GM12878 (cell line): ENCODE data around the gene DSTYK. TPM values are rescaled to one million over a fixed set of nuclear protein-coding genes. Genes with fewer than 3 reads are reported as not detected.
A peak's percentile ranks its signal among the peaks of the same experiment; 100 is the strongest.

Experiments
- ATAC-seq: fragments of 200-7000 bp; cut with Tn5 transposase; 3 replicates; pipeline ENCODE4 v1.9.1; 2020; ENCODE audit warnings: mild to moderate bottlenecking, moderate library complexity
- BruUV-seq: library from RNA; stranded (reverse); fragments of 400-500 nt; replicated peaks from 2 replicates; lab custom pipeline; 2021; lab: Mats Ljungman, UMichigan
- CTCF ChIA-PET: fragments of 300-600 bp; sonication (Branson Sonifier 250); formaldehyde crosslinking; extraction: SDS; loops from one replicate; lab custom pipeline; 2021; ENCODE audit warnings: inconsistent platforms; lab: Yijun Ruan, JAX
- POLR2A ChIA-PET: fragments of 350-600 bp; formaldehyde crosslinking; extraction: SDS; loops from one replicate; lab custom pipeline; 2021; ENCODE audit warnings: inconsistent platforms; lab: Charles Lee
- RAD21 ChIA-PET: fragments of 300-600 bp; sonication (Branson Sonifier 250); formaldehyde crosslinking; loops from one replicate; lab custom pipeline; 2023; ENCODE audit warnings: antibody characterized with exemption; ENCODE audit not compliant: unreplicated experiment; lab: Charles Lee
- SMC1A ChIA-PET: fragments of 300-600 bp; sonication (Branson Sonifier 250); formaldehyde crosslinking; loops from one replicate; lab custom pipeline; 2023; ENCODE audit not compliant: unreplicated experiment, uncharacterized antibody; lab: Charles Lee
- DNase-seq: peaks from one replicate; pipeline ENCODE4 v3.0.0-alpha.2; 2011; ENCODE audit warnings: low read depth, low spot score
- FAIRE-seq: peaks from 3 replicates; lab custom pipeline; 2011; peaks lifted over from hg19 to GRCh38; lab: Jason Lieb, UNC
- H2AFZ ChIP-seq: 2 replicates; pipeline ENCODE4 v1.6.0; 2011; ENCODE audit warnings: low read depth, low read length, control low read depth; ENCODE audit not compliant: control insufficient read depth
- H3K27ac ChIP-seq: 2 replicates; pipeline ENCODE4 v1.5.1; 2011; ENCODE audit warnings: control low read depth; ENCODE audit not compliant: control insufficient read depth, insufficient read depth
- H3K27me3 ChIP-seq, 2 experiments: replicated peaks in 1 of 2; 2 replicates each; pipeline versions ENCODE4 v1.6.0 to v1.6.1; 2011; ENCODE audit warnings: low read length in 1 of 2; ENCODE audit not compliant: control insufficient read depth in 2 of 2, insufficient read depth in 2 of 2
- H3K36me3 ChIP-seq, 2 experiments: 2 replicates each; pipeline ENCODE4 v1.5.1; 2011; ENCODE audit warnings: low read length in 1 of 2; ENCODE audit not compliant: control insufficient read depth in 2 of 2, insufficient read depth in 2 of 2
- H3K4me1 ChIP-seq: 2 replicates; pipeline ENCODE4 v1.6.1; 2011; ENCODE audit warnings: mild to moderate bottlenecking, low read length, moderate library complexity, mixed read lengths; ENCODE audit not compliant: control insufficient read depth, insufficient read depth
- H3K4me2 ChIP-seq: 2 replicates; pipeline ENCODE4 v1.6.0; 2011; ENCODE audit warnings: control low read depth; ENCODE audit not compliant: control insufficient read depth, insufficient read depth
- H3K4me3 ChIP-seq: fragments of 200-600 bp; sonication (generic); 2 replicates; pipeline ENCODE4 v1.5.1; 2016
- H3K79me2 ChIP-seq: 2 replicates; pipeline ENCODE4 v1.6.0; 2011; ENCODE audit warnings: low read length; ENCODE audit not compliant: control insufficient read depth, insufficient read depth
- H3K9ac ChIP-seq: 2 replicates; pipeline ENCODE4 v1.8.0; 2011; ENCODE audit warnings: low read length, control low read depth, mixed read lengths; ENCODE audit not compliant: control insufficient read depth, insufficient read depth
- H3K9me3 ChIP-seq: replicated peaks from 3 replicates; pipeline ENCODE4 v1.5.1; 2011; ENCODE audit warnings: mild to moderate bottlenecking, low read length; ENCODE audit not compliant: control insufficient read depth, insufficient read depth
- H4K20me1 ChIP-seq: 2 replicates; pipeline ENCODE4 v1.6.0; 2011; ENCODE audit not compliant: control insufficient read depth, insufficient read depth
- FOXK2 ChIP-seq: fragments of 450-650 bp; IDR thresholded peaks from 2 replicates; pipeline ENCODE4 v1.6.1; 2017; ENCODE audit warnings: mild to moderate bottlenecking, moderate library complexity
- RB1 ChIP-seq: fragments of 450-650 bp; formaldehyde crosslinking; IDR thresholded peaks from 2 replicates; pipeline ENCODE4 v1.6.1; 2017; ENCODE audit warnings: mild to moderate bottlenecking, borderline replicate concordance
- RBBP5 ChIP-seq: fragments of 200-600 bp; sonication (generic); conservative IDR thresholded peaks from 2 replicates; pipeline ENCODE4 v1.6.1; 2016
- SIN3A ChIP-seq: IDR thresholded peaks from 2 replicates; pipeline ENCODE4 v1.6.1; 2012; ENCODE audit warnings: low read depth, low read length, improper control_type of control experiment
- SMC3 ChIP-seq: IDR thresholded peaks from 2 replicates; pipeline ENCODE4 v1.6.1; 2011; ENCODE audit warnings: low read length, improper control_type of control experiment, borderline replicate concordance
- ZBED1 ChIP-seq: IDR thresholded peaks from 2 replicates; pipeline ENCODE4 v1.6.1; 2016; ENCODE audit warnings: borderline replicate concordance
- ZBTB40 ChIP-seq: fragments of 450-650 bp; IDR thresholded peaks from 2 replicates; pipeline ENCODE4 v1.6.1; 2016; ENCODE audit warnings: mild to moderate bottlenecking, moderate library complexity, borderline replicate concordance
- ZNF24 ChIP-seq: fragments of 450-650 bp; IDR thresholded peaks from 2 replicates; pipeline ENCODE4 v1.6.1; 2017; ENCODE audit warnings: antibody characterized with exemption, mild to moderate bottlenecking
- WGBS: methylation state at CpG from one replicate; pipeline ENCODE4 v1.1.6; 2016; ENCODE audit warnings: low lambda C conversion rate; ENCODE audit not compliant: insufficient replicate concordance, insufficient coverage; ENCODE audit errors: missing lambda C conversion rate; 5-methylcytosine and 5-hydroxymethylcytosine counted together
- in situ Hi-C: fragments of 300-500 bp; cut with MboI; formaldehyde crosslinking; loops from 9 replicates; pipeline ENCODE4 v1.14.3; 2018; ENCODE audit warnings: mixed read lengths
- intact Hi-C: fragments of 100-400 bp; cut with micrococcal nuclease; formaldehyde crosslinking; loops from one replicate; pipeline ENCODE4 v1.14.2; 2022; ENCODE audit not compliant: unreplicated experiment
- polyA plus RNA-seq, 11 experiments: library from polyadenylated mRNA; depleted of rRNA in 4 of 11; unstranded in 6 of 11; stranded (reverse) in 5 of 11; fragments of >200 nt; fragmentation: Nextera tagmentation in 4 of 11; fragmentation: Illumina TruSeq in 1 of 11; extraction: Ambion mirVana in 4 of 11; extraction: Trizol in 1 of 11; gene quantifications; 1 replicate in 1 of 11; 2 replicates in 10 of 11; pipeline versions ENCODE4 v1.2.1 to v1.2.3, GENCODE V29; 2011 to 2016; ENCODE audit warnings: inconsistent platforms in 2 of 11, missing spikeins in 2 of 11, low read depth in 1 of 11
- total RNA-seq, 4 experiments: library from RNA; depleted of rRNA in 3 of 4; stranded (reverse); fragments of >200 nt in 3 of 4; fragmentation: Illumina TruSeq in 1 of 4; extraction: Trizol in 1 of 4; gene quantifications; 2 replicates each; pipeline versions ENCODE4 v1.2.1 to v1.2.3, GENCODE V29; 2013 to 2021
- TF ChIP-seq, protein P1 (sequence below): fragments of 450-650 bp; formaldehyde crosslinking; IDR thresholded peaks from 2 replicates; pipeline ENCODE4 v1.4.0; 2022; ENCODE audit warnings: mild to moderate bottlenecking, moderate library complexity

The DSTYK gene
- total and polyA plus RNA-seq, 10 of the 15 experiments (the other 5 are each of a cell fraction or from before 2014, with no cell fraction given), result 2.7 to 5.5 (median 3.6) TPM

- TF ChIP-seq ZBTB40, result no peak
- no peak for TF ChIP-seq FOXK2
- no peak for TF ChIP-seq ZNF24
Measured at GRCh38 chr1:205142102-205142469, 69.4 kb downstream of the DSTYK start (continued).

DNA sequence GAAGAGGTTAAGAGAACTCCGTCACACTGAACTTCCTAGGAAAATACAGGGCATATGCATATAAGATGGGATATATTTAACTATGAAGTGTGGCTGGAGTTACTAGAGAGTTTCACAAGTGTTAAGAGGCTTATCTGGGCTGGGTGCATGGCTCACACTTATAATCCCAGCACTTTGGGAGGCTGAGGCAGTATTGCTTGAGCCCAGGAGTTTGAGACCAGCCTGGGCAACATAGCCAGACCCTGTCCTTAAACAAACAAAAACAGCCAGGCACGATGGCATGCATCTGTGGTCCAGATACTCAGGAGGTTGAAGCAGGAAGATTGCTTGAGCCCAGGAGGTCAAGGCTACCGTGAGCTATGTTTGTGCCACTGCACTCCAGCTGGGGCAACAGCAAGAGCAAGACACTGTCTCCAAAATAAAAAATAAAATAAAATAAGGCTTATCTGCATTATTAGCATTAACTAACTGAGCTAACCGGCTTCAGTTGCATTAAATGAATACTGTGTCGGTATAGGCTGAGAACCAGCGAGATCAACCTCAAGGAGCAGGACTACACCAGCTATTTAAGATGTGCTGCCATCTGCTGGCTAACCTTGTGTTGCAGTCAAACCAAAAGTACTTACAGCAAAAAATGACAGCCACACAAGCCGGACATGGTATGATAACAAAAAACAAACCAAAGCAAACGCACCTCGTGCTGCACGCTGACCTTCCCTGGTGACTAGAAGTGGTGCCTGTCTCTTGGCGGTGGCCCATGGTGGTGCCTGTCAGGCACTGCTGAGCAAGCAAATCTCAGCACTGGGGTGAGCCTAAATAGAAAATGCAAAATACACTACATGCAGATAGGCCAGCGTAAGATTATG is 70.0 kb downstream of the DSTYK start:
- H3K36me3 ChIP-seq, result no peaks in the 10 kb centered on the region
- H3K9me3 ChIP-seq, result no peaks in the 10 kb centered on the region
- intact Hi-C loops (loop anchor here (1.0 to 5.0 kb wide), 2 partner anchors 116 to 152 kb away; no protein-coding TSS in a partner anchor), in situ Hi-C loops (loop anchor here (5.0 kb wide), 1 partner anchor 164 kb away; no protein-coding TSS in a partner anchor)
- peak; percentile 97 for ATAC-seq
- H3K4me1 ChIP-seq, result peaks cover 4% of the 10 kb centered on the region; the same call in 1 of the 2 replicates
- peak overlapping the region; percentile 78 for H3K4me2 ChIP-seq
- no peaks in the 10 kb centered on the region for H3K79me2 ChIP-seq
- peak; percentile 30 for DNase-seq
- no peak overlapping the region for H3K4me3 ChIP-seq
- WGBS, result 21% methylated on average over 12 of the region's 12 CpGs
- no peaks in the 10 kb centered on the region for H3K27me3 ChIP-seq
- peak overlapping the region; percentile 70 for H2AFZ ChIP-seq
- no peak overlapping the region; the same call in 1 of the 2 replicates for H3K9ac ChIP-seq
- ChIA-PET RAD21 (interaction anchor here (0.9 to 2.5 kb wide), 20 partner anchors 10 to 576 kb away, joined by 3 to 26 read pairs (median 4); no protein-coding TSS in a partner anchor), SMC1A (interaction anchor here (0.6 to 5.2 kb wide), 21 partner anchors 8 to 242 kb away, joined by 3 to 28 read pairs (median 4); partner anchors contain the start of gene RBBP5), POLR2A (interaction anchor here (0.6 to 0.7 kb wide), 2 partner anchors 17 to 22 kb away, joined by 3 to 8 read pairs; no protein-coding TSS in a partner anchor), CTCF (interaction anchor here (0.7 to 4.9 kb wide), 48 partner anchors 8 to 333 kb away, joined by 3 to 88 read pairs (median 4); partner anchors contain the start of genes RBBP5 and TMCC2)
- peak; percentile 44 for FAIRE-seq
- no peaks in the 10 kb centered on the region for H4K20me1 ChIP-seq
- H3K27ac ChIP-seq, result no peak overlapping the region
- BruUV-seq, result no TSS peak
- TF ChIP-seq ZBED1 (no peak), RB1 (peak; percentile 63; the same call in 1 of the 2 replicates), RBBP5 (no peak), SIN3A (no peak), SMC3 (peak; percentile 79)
- TF ChIP-seq, protein P1, sequence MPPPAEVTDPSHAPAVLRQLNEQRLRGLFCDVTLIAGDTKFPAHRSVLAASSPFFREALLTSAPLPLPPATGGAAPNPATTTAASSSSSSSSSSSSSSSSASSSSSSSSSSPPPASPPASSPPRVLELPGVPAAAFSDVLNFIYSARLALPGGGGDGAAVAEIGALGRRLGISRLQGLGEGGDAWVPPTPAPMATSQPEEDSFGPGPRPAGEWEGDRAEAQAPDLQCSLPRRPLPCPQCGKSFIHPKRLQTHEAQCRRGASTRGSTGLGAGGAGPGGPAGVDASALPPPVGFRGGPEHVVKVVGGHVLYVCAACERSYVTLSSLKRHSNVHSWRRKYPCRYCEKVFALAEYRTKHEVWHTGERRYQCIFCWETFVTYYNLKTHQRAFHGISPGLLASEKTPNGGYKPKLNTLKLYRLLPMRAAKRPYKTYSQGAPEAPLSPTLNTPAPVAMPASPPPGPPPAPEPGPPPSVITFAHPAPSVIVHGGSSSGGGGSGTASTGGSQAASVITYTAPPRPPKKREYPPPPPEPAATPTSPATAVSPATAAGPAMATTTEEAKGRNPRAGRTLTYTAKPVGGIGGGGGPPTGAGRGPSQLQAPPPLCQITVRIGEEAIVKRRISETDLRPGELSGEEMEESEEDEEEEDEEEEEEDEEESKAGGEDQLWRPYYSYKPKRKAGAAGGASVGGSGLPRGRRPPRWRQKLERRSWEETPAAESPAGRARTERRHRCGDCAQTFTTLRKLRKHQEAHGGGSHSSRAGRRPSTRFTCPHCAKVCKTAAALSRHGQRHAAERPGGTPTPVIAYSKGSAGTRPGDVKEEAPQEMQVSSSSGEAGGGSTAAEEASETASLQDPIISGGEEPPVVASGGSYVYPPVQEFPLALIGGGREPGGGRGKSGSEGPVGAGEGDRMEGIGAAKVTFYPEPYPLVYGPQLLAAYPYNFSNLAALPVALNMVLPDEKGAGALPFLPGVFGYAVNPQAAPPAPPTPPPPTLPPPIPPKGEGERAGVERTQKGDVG, result no peak
